ENCODE data around the gene ACOT7.
"Not testable (repeated sequence)": the region's sequence is repeated elsewhere in the genome, so short reads cannot be mapped to it uniquely, and the experiment has no call there.

- TF ChIP-seq ZFX (CRISPR knock-in tag; IDR thresholded peaks at IDR 0.05; ENCODE audit: low read depth); GMEB2 (CRISPR knock-in tag; IDR thresholded peaks at IDR 0.05; ENCODE audit: low read depth); ZNF263 (CRISPR knock-in tag; IDR thresholded peaks at IDR 0.05); BRCA1 (CRISPR knock-in tag; IDR thresholded peaks at IDR 0.05); CENPT (CRISPR knock-in tag; IDR thresholded peaks at IDR 0.05; ENCODE audit: low read depth); FOXP4 (CRISPR knock-in tag; IDR thresholded peaks at IDR 0.05); PREB (CRISPR knock-in tag; IDR thresholded peaks at IDR 0.05): not testable (repeated sequence)
Measured at GRCh38 chr1:6395781-6396244, 2.2 kb upstream of the ACOT7 start.

Measured in HepG2 (cell line).